ENCODE results near the gene NUDT8. TPM values are rescaled to one million over a fixed set of nuclear protein-coding genes. Genes with fewer than 3 reads are reported as not detected.
A peak's percentile ranks its signal among the peaks of the same experiment; 100 is the strongest.
"Not testable (repeated sequence)": the region's sequence is repeated elsewhere in the genome, so short reads cannot be mapped to it uniquely, and the experiment has no call there.

Gene NUDT8
- total and polyA plus RNA-seq, 4 donors = 4.1 to 9.5 (median 5.7) TPM

- Histone ChIP-seq H3K27ac (ENCODE audit: low read depth in 1 of 2, low read length in 2 of 2) (no peak overlapping the region), H3K9me3 (ENCODE audit: control insufficient read depth, low read length) (no peaks in the 10 kb centered on the region), H3K27me3 (ENCODE audit: control insufficient read depth in 1 of 2, insufficient read depth in 2 of 2, low read length in 1 of 2) (no peaks in the 10 kb centered on the region), H3K36me3 (ENCODE audit: control insufficient read depth in 1 of 2, insufficient read depth in 2 of 2, low read length in 1 of 2) (no peaks in the 10 kb centered on the region), H3K4me3 (ENCODE audit: low read length in 2 of 2) (no peak overlapping the region), H3K4me1 (ENCODE audit: control insufficient read depth in 1 of 2, insufficient read depth in 2 of 2, low read length in 2 of 2) (no peaks in the 10 kb centered on the region)
- WGBS, 2 donors = 84% methylated on average over 19 of the region's 19 CpGs
- DNase-seq (no peak), ATAC-seq (ENCODE audit: low FRiP score) (no peak)
- intact Hi-C loops (cut with DNase I) = loop anchor here in 1 of 2 donors (5.0 kb wide), 1 partner anchor 86 kb away; no protein-coding TSS in a partner anchor
Observed at GRCh38 chr11:67662835-67663531, 33.2 kb upstream of the NUDT8 start.

GRCh38 chr11:67662142-67662834, 32.6 kb upstream of the NUDT8 start:
- no peaks in the 10 kb centered on the region for H3K36me3 ChIP-seq (ENCODE audit: control insufficient read depth in 1 of 2, insufficient read depth in 2 of 2, low read length in 1 of 2)
- no peaks in the 10 kb centered on the region for H3K27me3 ChIP-seq (ENCODE audit: control insufficient read depth in 1 of 2, insufficient read depth in 2 of 2, low read length in 1 of 2)
- H3K4me1 ChIP-seq (ENCODE audit: control insufficient read depth in 1 of 2, insufficient read depth in 2 of 2, low read length in 2 of 2) = no peaks in the 10 kb centered on the region
- no peaks in the 10 kb centered on the region for H3K9me3 ChIP-seq (ENCODE audit: control insufficient read depth, low read length)
- 87 to 88% methylated on average over 12 of the region's 12 CpGs for WGBS, 2 donors
- DNase-seq = no peak
- H3K4me3 ChIP-seq (ENCODE audit: low read length in 2 of 2) = no peak overlapping the region
- ATAC-seq (ENCODE audit: low FRiP score) = no peak
- no peak overlapping the region for H3K27ac ChIP-seq (ENCODE audit: low read depth in 1 of 2, low read length in 2 of 2)
- intact Hi-C loops (cut with DNase I) = loop anchor here in 1 of 2 donors (5.0 kb wide), 1 partner anchor 85 kb away; no protein-coding TSS in a partner anchor

- DNase-seq; H3K4me1 ChIP-seq (ENCODE audit: control insufficient read depth in 1 of 2, insufficient read depth in 2 of 2, low read length in 2 of 2); H3K36me3 ChIP-seq (ENCODE audit: control insufficient read depth in 1 of 2, insufficient read depth in 2 of 2, low read length in 1 of 2); ATAC-seq (ENCODE audit: low FRiP score); H3K27me3 ChIP-seq (ENCODE audit: control insufficient read depth in 1 of 2, insufficient read depth in 2 of 2, low read length in 1 of 2); H3K27ac ChIP-seq (ENCODE audit: low read depth in 1 of 2, low read length in 2 of 2); H3K9me3 ChIP-seq (ENCODE audit: control insufficient read depth, low read length); H3K4me3 ChIP-seq (ENCODE audit: low read length in 2 of 2): not testable (repeated sequence)
- intact Hi-C loops (cut with DNase I) = loop anchor here in 1 of 2 donors (5.0 kb wide), 1 partner anchor 83 kb away; no protein-coding TSS in a partner anchor
- 70 to 79% methylated on average over 5 of the region's 5 CpGs for WGBS, 2 donors
Observed at GRCh38 chr11:67660752-67661151, 31.0 kb upstream of the NUDT8 start.

GRCh38 chr11:67659651-67660165, 30.0 kb upstream of the NUDT8 start:
- not testable (repeated sequence) for ATAC-seq (ENCODE audit: low FRiP score); H3K9me3 ChIP-seq (ENCODE audit: control insufficient read depth, low read length); H3K27ac ChIP-seq (ENCODE audit: low read depth in 1 of 2, low read length in 2 of 2); H3K4me3 ChIP-seq (ENCODE audit: low read length in 2 of 2); H3K27me3 ChIP-seq (ENCODE audit: control insufficient read depth in 1 of 2, insufficient read depth in 2 of 2, low read length in 1 of 2); H3K36me3 ChIP-seq (ENCODE audit: control insufficient read depth in 1 of 2, insufficient read depth in 2 of 2, low read length in 1 of 2); H3K4me1 ChIP-seq (ENCODE audit: control insufficient read depth in 1 of 2, insufficient read depth in 2 of 2, low read length in 2 of 2)
- intact Hi-C loops (cut with DNase I) = loop anchor here (2.0 to 5.0 kb wide), 3 partner anchors 29 to 82 kb away; partner anchors contain the start of gene GSTP1 (in 1 of the 2)
- WGBS, 2 donors = 58 to 60% methylated on average over 5 of the region's 5 CpGs
- DNase-seq = peak in 1 of 2 donors; percentile 21

GRCh38 chr11:67657300-67657699, 27.6 kb upstream of the NUDT8 start:
- H3K27ac ChIP-seq (ENCODE audit: low read depth in 1 of 2, low read length in 2 of 2) = peak overlapping the region in 1 of 2 donors; percentile 65
- H3K36me3 ChIP-seq (ENCODE audit: control insufficient read depth in 1 of 2, insufficient read depth in 2 of 2, low read length in 1 of 2) = no peaks in the 10 kb centered on the region
- H3K4me1 ChIP-seq (ENCODE audit: control insufficient read depth in 1 of 2, insufficient read depth in 2 of 2, low read length in 2 of 2) = no peaks in the 10 kb centered on the region
- H3K9me3 ChIP-seq (ENCODE audit: control insufficient read depth, low read length) = no peaks in the 10 kb centered on the region
- WGBS, 2 donors = 31% methylated on average over 3 of the region's 3 CpGs
- DNase-seq (no peak), ATAC-seq (ENCODE audit: low FRiP score) (no peak)
- intact Hi-C loops (cut with DNase I) = loop anchor here in 1 of 2 donors (5.0 kb wide), 1 partner anchor 75 kb away; the partner anchor contains the start of gene GSTP1
- no peaks in the 10 kb centered on the region for H3K27me3 ChIP-seq (ENCODE audit: control insufficient read depth in 1 of 2, insufficient read depth in 2 of 2, low read length in 1 of 2)
- no peak overlapping the region for H3K4me3 ChIP-seq (ENCODE audit: low read length in 2 of 2)

GRCh38 chr11:67656278-67656922, 26.7 kb upstream of the NUDT8 start:
- WGBS, 2 donors = 95% methylated on average over 4 of the region's 4 CpGs
- H3K4me1 ChIP-seq (ENCODE audit: control insufficient read depth in 1 of 2, insufficient read depth in 2 of 2, low read length in 2 of 2) = no peaks in the 10 kb centered on the region
- H3K36me3 ChIP-seq (ENCODE audit: control insufficient read depth in 1 of 2, insufficient read depth in 2 of 2, low read length in 1 of 2) = no peaks in the 10 kb centered on the region
- DNase-seq (no peak), ATAC-seq (ENCODE audit: low FRiP score) (no peak)
- no peak overlapping the region for H3K27ac ChIP-seq (ENCODE audit: low read depth in 1 of 2, low read length in 2 of 2)
- no peak overlapping the region for H3K4me3 ChIP-seq (ENCODE audit: low read length in 2 of 2)
- H3K9me3 ChIP-seq (ENCODE audit: control insufficient read depth, low read length) = no peaks in the 10 kb centered on the region
- H3K27me3 ChIP-seq (ENCODE audit: control insufficient read depth in 1 of 2, insufficient read depth in 2 of 2, low read length in 1 of 2) = no peaks in the 10 kb centered on the region
- intact Hi-C loops (cut with DNase I) = loop anchor here in 1 of 2 donors (5.0 kb wide), 1 partner anchor 74 kb away; the partner anchor contains the start of gene GSTP1

- 76 to 77% methylated on average over 9 of the region's 9 CpGs for WGBS, 2 donors
- intact Hi-C loops (cut with DNase I) = no loop called here
- Histone ChIP-seq H3K27me3 (ENCODE audit: control insufficient read depth in 1 of 2, insufficient read depth in 2 of 2, low read length in 1 of 2) (no peaks in the 10 kb centered on the region), H3K4me3 (ENCODE audit: low read length in 2 of 2) (no peak overlapping the region), H3K4me1 (ENCODE audit: control insufficient read depth in 1 of 2, insufficient read depth in 2 of 2, low read length in 2 of 2) (no peaks in the 10 kb centered on the region), H3K9me3 (ENCODE audit: control insufficient read depth, low read length) (no peaks in the 10 kb centered on the region), H3K36me3 (ENCODE audit: control insufficient read depth in 1 of 2, insufficient read depth in 2 of 2, low read length in 1 of 2) (no peaks in the 10 kb centered on the region), H3K27ac (ENCODE audit: low read depth in 1 of 2, low read length in 2 of 2) (no peak overlapping the region)
- DNase-seq (peak in 1 of 2 donors; percentile 31), ATAC-seq (ENCODE audit: low FRiP score) (no peak)
Observed at GRCh38 chr11:67654225-67654624, 24.5 kb upstream of the NUDT8 start.

- H3K36me3 ChIP-seq (ENCODE audit: control insufficient read depth in 1 of 2, insufficient read depth in 2 of 2, low read length in 1 of 2) = no peaks in the 10 kb centered on the region
- no peak overlapping the region for H3K4me3 ChIP-seq (ENCODE audit: low read length in 2 of 2)
- H3K4me1 ChIP-seq (ENCODE audit: control insufficient read depth in 1 of 2, insufficient read depth in 2 of 2, low read length in 2 of 2) = no peaks in the 10 kb centered on the region
- DNase-seq = peak in 1 of 2 donors; percentile 25
- ATAC-seq (ENCODE audit: low FRiP score) = no peak
- WGBS, 2 donors = 67 to 76% methylated on average over 15 of the region's 15 CpGs
- no peaks in the 10 kb centered on the region for H3K9me3 ChIP-seq (ENCODE audit: control insufficient read depth, low read length)
- intact Hi-C loops (cut with DNase I) = no loop called here
- no peaks in the 10 kb centered on the region for H3K27me3 ChIP-seq (ENCODE audit: control insufficient read depth in 1 of 2, insufficient read depth in 2 of 2, low read length in 1 of 2)
- no peak overlapping the region for H3K27ac ChIP-seq (ENCODE audit: low read depth in 1 of 2, low read length in 2 of 2)
Observed at GRCh38 chr11:67652965-67653845, 23.5 kb upstream of the NUDT8 start.
